WTC11 (cell line): ENCODE results near the gene C6orf163.

ENCODE experiments used
- ARID4B ChIP-seq: sonication (generic); formaldehyde crosslinking; IDR thresholded peaks from 2 replicates; pipeline ENCODE4 v1.8.0; 2023; ENCODE audit warnings: missing genetic modification reagents, mild to moderate bottlenecking, borderline replicate concordance
- CREB1 ChIP-seq: sonication (generic); formaldehyde crosslinking; IDR thresholded peaks from 2 replicates; pipeline ENCODE4 v1.8.0; 2023; ENCODE audit warnings: mild to moderate bottlenecking, missing genetic modification reagents
- CTCF ChIP-seq: fragments of 200-600 bp; IDR thresholded peaks from 2 replicates; pipeline ENCODE4 v1.8.0; 2022; ENCODE audit warnings: antibody characterized with exemption
- E2F5 ChIP-seq: sonication (generic); formaldehyde crosslinking; IDR thresholded peaks from 2 replicates; pipeline ENCODE4 v1.8.1; 2022; ENCODE audit warnings: mild to moderate bottlenecking, moderate library complexity, missing genetic modification reagents
- FOXP4 ChIP-seq: sonication (generic); formaldehyde crosslinking; IDR thresholded peaks from 2 replicates; pipeline ENCODE4 v1.8.0; 2022; ENCODE audit warnings: mild to moderate bottlenecking, missing genetic modification reagents
- JUN ChIP-seq: sonication (generic); formaldehyde crosslinking; IDR thresholded peaks from 2 replicates; pipeline ENCODE4 v1.8.0; 2023; ENCODE audit warnings: mild to moderate bottlenecking, missing genetic modification reagents
- KAT7 ChIP-seq: sonication (generic); formaldehyde crosslinking; IDR thresholded peaks from 2 replicates; pipeline ENCODE4 v1.8.1; 2023; ENCODE audit warnings: missing genetic modification reagents, mild to moderate bottlenecking, borderline replicate concordance
- MAX ChIP-seq: sonication (generic); formaldehyde crosslinking; IDR thresholded peaks from 2 replicates; pipeline ENCODE4 v1.8.0; 2022; ENCODE audit warnings: mild to moderate bottlenecking, missing genetic modification reagents
- MYBL2 ChIP-seq: sonication (generic); formaldehyde crosslinking; IDR thresholded peaks from 2 replicates; pipeline ENCODE4 v1.8.1; 2023; ENCODE audit warnings: mild to moderate bottlenecking, moderate library complexity, missing genetic modification reagents
- NR2C2 ChIP-seq: sonication (generic); formaldehyde crosslinking; IDR thresholded peaks from 2 replicates; pipeline ENCODE4 v1.8.0; 2022; ENCODE audit warnings: mild to moderate bottlenecking, missing genetic modification reagents
- ZBTB43 ChIP-seq: sonication (generic); formaldehyde crosslinking; IDR thresholded peaks from 2 replicates; pipeline ENCODE4 v1.8.1; 2023; ENCODE audit warnings: mild to moderate bottlenecking, missing genetic modification reagents
- ZNF121 ChIP-seq: sonication (generic); formaldehyde crosslinking; IDR thresholded peaks from 2 replicates; pipeline ENCODE4 v1.8.0; 2023; ENCODE audit warnings: missing genetic modification reagents

- TF ChIP-seq CTCF (no peak), NR2C2 (CRISPR knock-in tag) (no peak), JUN (CRISPR knock-in tag) (no peak), ZNF121 (CRISPR knock-in tag) (no peak), ARID4B (CRISPR knock-in tag) (no peak), FOXP4 (no peak), MYBL2 (CRISPR knock-in tag) (no peak), MAX (no peak), ZBTB43 (CRISPR knock-in tag) (no peak), CREB1 (CRISPR knock-in tag) (no peak), KAT7 (CRISPR knock-in tag) (no peak), E2F5 (no peak)
These were observed 53.0 kb downstream of the C6orf163 start for GRCh38 chr6:87397656-87398055.
